HG03097 (cell line): Measurements from ENCODE around the gene FUBP3.

Experiments used
- ATAC-seq: cut with Tn5 transposase; IDR thresholded peaks from one replicate; pipeline ENCODE4 v1.9.1; 2021; ENCODE audit not compliant: unreplicated experiment, low FRiP score

The FUBP3 gene

GRCh38 chr9:130633336-130634190, 54.2 kb downstream of the FUBP3 start:
- ATAC-seq, result no peak

GRCh38 chr9:130634191-130634768, 54.9 kb downstream of the FUBP3 start:
- ATAC-seq, result no peak

- ATAC-seq, result no peak
Measured at GRCh38 chr9:130634801-130635200, 55.4 kb downstream of the FUBP3 start.

GRCh38 chr9:130635306-130635705, 55.9 kb downstream of the FUBP3 start:
- ATAC-seq, result no peak

- ATAC-seq, result no peak
Measured at GRCh38 chr9:130635721-130636647, 56.6 kb downstream of the FUBP3 start.

- ATAC-seq, result no peak
Measured at GRCh38 chr9:130636648-130637020, 57.3 kb downstream of the FUBP3 start.

GRCh38 chr9:130638284-130639123, 59.1 kb downstream of the FUBP3 start:
- no peak for ATAC-seq

- ATAC-seq, result no peak
Measured at GRCh38 chr9:130639124-130639765, 59.9 kb downstream of the FUBP3 start.

- no peak for ATAC-seq
Measured at GRCh38 chr9:130639866-130640555, 60.6 kb downstream of the FUBP3 start.

- ATAC-seq, result no peak
Measured at GRCh38 chr9:130640681-130641080, 61.3 kb downstream of the FUBP3 start.

- no peak for ATAC-seq
Measured at GRCh38 chr9:130642926-130643325, 63.5 kb downstream of the FUBP3 start.

GRCh38 chr9:130651221-130651620, 71.8 kb downstream of the FUBP3 start:
- ATAC-seq, result no peak

GRCh38 chr9:130651752-130652151, 72.4 kb downstream of the FUBP3 start:
- ATAC-seq, result no peak

GRCh38 chr9:130654879-130655278, 75.5 kb downstream of the FUBP3 start:
- ATAC-seq, result no peak

- no peak for ATAC-seq
Measured at GRCh38 chr9:130658893-130659698, 79.7 kb downstream of the FUBP3 start.

GRCh38 chr9:130659699-130660248, 80.4 kb downstream of the FUBP3 start:
- ATAC-seq, result no peak

- ATAC-seq, result no peak
Measured at GRCh38 chr9:130660326-130660682, 80.9 kb downstream of the FUBP3 start.
